Parathyroid adenoma (tissue), 2 donors: ENCODE measurements around the gene NXPH2.

Experiments used
- H2AFZ ChIP-seq: fragments of 300-600 bp; sonication (generic); one replicate; pipeline ENCODE4 v1.7.0; 2017; ENCODE audit warnings: antibody characterized with exemption, mild to moderate bottlenecking
- H3K27ac ChIP-seq: fragments of 300-600 bp; sonication (generic); one replicate; pipeline ENCODE4 v1.7.0; 2017
- H3K27me3 ChIP-seq: fragments of 300-600 bp; sonication (generic); one replicate; pipeline ENCODE4 v1.7.0; 2017; ENCODE audit warnings: low read length; ENCODE audit not compliant: control insufficient read depth, insufficient read depth
- H3K36me3 ChIP-seq: fragments of 300-600 bp; sonication (generic); one replicate; pipeline ENCODE4 v1.7.0; 2017; ENCODE audit warnings: low read length; ENCODE audit not compliant: control insufficient read depth, insufficient read depth
- H3K4me1 ChIP-seq: fragments of 300-600 bp; sonication (generic); one replicate; pipeline ENCODE4 v1.7.0; 2017; ENCODE audit warnings: control low read depth
- H3K4me2 ChIP-seq: fragments of 300-600 bp; sonication (generic); one replicate; pipeline ENCODE4 v1.7.0; 2017; ENCODE audit warnings: low read length
- H3K4me3 ChIP-seq: fragments of 300-600 bp; sonication (generic); one replicate; pipeline ENCODE4 v1.7.0; 2017; ENCODE audit warnings: low read depth, low read length
- H3K79me2 ChIP-seq: fragments of 300-600 bp; sonication (generic); one replicate; pipeline ENCODE4 v1.7.0; 2017; ENCODE audit warnings: control low read depth
- H3K9ac ChIP-seq: fragments of 300-600 bp; sonication (generic); one replicate; pipeline ENCODE4 v1.7.0; 2017; ENCODE audit warnings: mild to moderate bottlenecking
- H3K9me3 ChIP-seq: fragments of 300-600 bp; sonication (generic); one replicate; pipeline ENCODE4 v1.7.0; 2017; ENCODE audit warnings: low read length; ENCODE audit not compliant: control insufficient read depth
- CTCF ChIP-seq: fragments of 300-600 bp; sonication (generic); IDR thresholded peaks from one replicate; pipeline ENCODE4 v1.7.0; 2017; ENCODE audit warnings: antibody characterized with exemption, mild to moderate bottlenecking
- donor health status: primary hyperparathyroidism.

NXPH2 gene

GRCh38 chr2:138621139-138621538 is 159.1 kb downstream of the NXPH2 start:
- Histone ChIP-seq H3K27me3 (no peaks in the 10 kb centered on the region), H3K79me2 (no peaks in the 10 kb centered on the region), H3K4me1 (no peaks in the 10 kb centered on the region), H3K4me3 (no peak overlapping the region), H3K36me3 (no peaks in the 10 kb centered on the region), H3K9me3 (no peaks in the 10 kb centered on the region), H2AFZ (no peak overlapping the region), H3K4me2 (no peak overlapping the region), H3K27ac (no peak overlapping the region), H3K9ac (no peak overlapping the region)
- no peak for TF ChIP-seq CTCF

GRCh38 chr2:138620431-138620830 is 159.8 kb downstream of the NXPH2 start:
- Histone ChIP-seq H3K79me2 (no peaks in the 10 kb centered on the region), H3K36me3 (no peaks in the 10 kb centered on the region)
- TF ChIP-seq CTCF, result no peak

More at GRCh38 chr2:138620431-138620830, 159.8 kb downstream of the NXPH2 start:
- H3K4me1 ChIP-seq, result no peaks in the 10 kb centered on the region
- H2AFZ ChIP-seq, result no peak overlapping the region
- H3K4me2 ChIP-seq, result no peak overlapping the region
- H3K4me3 ChIP-seq, result no peak overlapping the region
- no peak overlapping the region for H3K27ac ChIP-seq
- no peaks in the 10 kb centered on the region for H3K9me3 ChIP-seq
- H3K9ac ChIP-seq, result no peak overlapping the region
- no peaks in the 10 kb centered on the region for H3K27me3 ChIP-seq
